HL-60 (cell line): ENCODE results near the gene FCER2.
A peak's percentile ranks its signal among the peaks of the same experiment; 100 is the strongest.

Source experiments
- DNase-seq, 2 experiments: peaks; one replicate each; pipeline ENCODE4 v3.0.0-alpha.2; 2010 to 2020; ENCODE audit warnings: low read depth in 1 of 2, low spot score in 1 of 2
- H3K27ac ChIP-seq: fragments of 250-450 bp; sonication (Bioruptor Pico); replicated peaks from 2 replicates; pipeline ENCODE4 v1.5.1; 2020; ENCODE audit warnings: mild to moderate bottlenecking, moderate library complexity
- H3K27me3 ChIP-seq: fragments of 250-450 bp; sonication (Bioruptor Pico); 2 replicates; pipeline ENCODE4 v1.5.1; 2021; ENCODE audit warnings: mild to moderate bottlenecking, moderate library complexity; ENCODE audit not compliant: insufficient read depth, poor library complexity, severe bottlenecking
- H3K4me3 ChIP-seq: replicated peaks from 2 replicates; pipeline ENCODE4 v1.5.1; 2011; ENCODE audit warnings: mild to moderate bottlenecking, control low read depth, low read length; ENCODE audit not compliant: insufficient read depth
- GABPA ChIP-seq: IDR thresholded peaks from 2 replicates; pipeline ENCODE4 v1.6.1; 2012; ENCODE audit warnings: low read depth
- POLR2AphosphoS5 ChIP-seq: IDR thresholded peaks from 2 replicates; pipeline ENCODE4 v1.6.1; 2012; ENCODE audit warnings: low read depth
- SPI1 ChIP-seq: IDR thresholded peaks from 2 replicates; pipeline ENCODE4 v1.6.1; 2012; ENCODE audit warnings: low read depth, mild to moderate bottlenecking, borderline replicate concordance
- TF ChIP-seq, protein P1 (sequence below): IDR thresholded peaks from one replicate; pipeline ENCODE4 v1.5.1; 2011; ENCODE audit warnings: low read length, control low read depth, inconsistent platforms; ENCODE audit not compliant: insufficient read depth
- TF ChIP-seq, protein P2 (sequence below): IDR thresholded peaks from 2 replicates; pipeline ENCODE4 v1.6.1; 2012; ENCODE audit warnings: low read depth; ENCODE audit not compliant: insufficient replicate concordance

The FCER2 gene

GRCh38 chr19:7701049-7701653, 780 bp downstream of the FCER2 start:
- DNase-seq = no peak
- Histone ChIP-seq H3K4me3 (no peak overlapping the region), H3K27me3 (no peaks in the 10 kb centered on the region), H3K27ac (no peak overlapping the region)
- no peak for TF ChIP-seq SPI1
- TF ChIP-seq, protein P1, sequence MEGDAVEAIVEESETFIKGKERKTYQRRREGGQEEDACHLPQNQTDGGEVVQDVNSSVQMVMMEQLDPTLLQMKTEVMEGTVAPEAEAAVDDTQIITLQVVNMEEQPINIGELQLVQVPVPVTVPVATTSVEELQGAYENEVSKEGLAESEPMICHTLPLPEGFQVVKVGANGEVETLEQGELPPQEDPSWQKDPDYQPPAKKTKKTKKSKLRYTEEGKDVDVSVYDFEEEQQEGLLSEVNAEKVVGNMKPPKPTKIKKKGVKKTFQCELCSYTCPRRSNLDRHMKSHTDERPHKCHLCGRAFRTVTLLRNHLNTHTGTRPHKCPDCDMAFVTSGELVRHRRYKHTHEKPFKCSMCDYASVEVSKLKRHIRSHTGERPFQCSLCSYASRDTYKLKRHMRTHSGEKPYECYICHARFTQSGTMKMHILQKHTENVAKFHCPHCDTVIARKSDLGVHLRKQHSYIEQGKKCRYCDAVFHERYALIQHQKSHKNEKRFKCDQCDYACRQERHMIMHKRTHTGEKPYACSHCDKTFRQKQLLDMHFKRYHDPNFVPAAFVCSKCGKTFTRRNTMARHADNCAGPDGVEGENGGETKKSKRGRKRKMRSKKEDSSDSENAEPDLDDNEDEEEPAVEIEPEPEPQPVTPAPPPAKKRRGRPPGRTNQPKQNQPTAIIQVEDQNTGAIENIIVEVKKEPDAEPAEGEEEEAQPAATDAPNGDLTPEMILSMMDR = no peak
- TF ChIP-seq, protein P2, sequence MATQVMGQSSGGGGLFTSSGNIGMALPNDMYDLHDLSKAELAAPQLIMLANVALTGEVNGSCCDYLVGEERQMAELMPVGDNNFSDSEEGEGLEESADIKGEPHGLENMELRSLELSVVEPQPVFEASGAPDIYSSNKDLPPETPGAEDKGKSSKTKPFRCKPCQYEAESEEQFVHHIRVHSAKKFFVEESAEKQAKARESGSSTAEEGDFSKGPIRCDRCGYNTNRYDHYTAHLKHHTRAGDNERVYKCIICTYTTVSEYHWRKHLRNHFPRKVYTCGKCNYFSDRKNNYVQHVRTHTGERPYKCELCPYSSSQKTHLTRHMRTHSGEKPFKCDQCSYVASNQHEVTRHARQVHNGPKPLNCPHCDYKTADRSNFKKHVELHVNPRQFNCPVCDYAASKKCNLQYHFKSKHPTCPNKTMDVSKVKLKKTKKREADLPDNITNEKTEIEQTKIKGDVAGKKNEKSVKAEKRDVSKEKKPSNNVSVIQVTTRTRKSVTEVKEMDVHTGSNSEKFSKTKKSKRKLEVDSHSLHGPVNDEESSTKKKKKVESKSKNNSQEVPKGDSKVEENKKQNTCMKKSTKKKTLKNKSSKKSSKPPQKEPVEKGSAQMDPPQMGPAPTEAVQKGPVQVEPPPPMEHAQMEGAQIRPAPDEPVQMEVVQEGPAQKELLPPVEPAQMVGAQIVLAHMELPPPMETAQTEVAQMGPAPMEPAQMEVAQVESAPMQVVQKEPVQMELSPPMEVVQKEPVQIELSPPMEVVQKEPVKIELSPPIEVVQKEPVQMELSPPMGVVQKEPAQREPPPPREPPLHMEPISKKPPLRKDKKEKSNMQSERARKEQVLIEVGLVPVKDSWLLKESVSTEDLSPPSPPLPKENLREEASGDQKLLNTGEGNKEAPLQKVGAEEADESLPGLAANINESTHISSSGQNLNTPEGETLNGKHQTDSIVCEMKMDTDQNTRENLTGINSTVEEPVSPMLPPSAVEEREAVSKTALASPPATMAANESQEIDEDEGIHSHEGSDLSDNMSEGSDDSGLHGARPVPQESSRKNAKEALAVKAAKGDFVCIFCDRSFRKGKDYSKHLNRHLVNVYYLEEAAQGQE = no peak
- TF ChIP-seq GABPA = no peak
- TF ChIP-seq POLR2AphosphoS5 = no peak

- DNase-seq = no peak
- H3K27me3 ChIP-seq = no peaks in the 10 kb centered on the region
- TF ChIP-seq, protein P1 = no peak
- TF ChIP-seq POLR2AphosphoS5 (no peak), SPI1 (no peak), GABPA (no peak)
- TF ChIP-seq, protein P2 = no peak
- H3K27ac ChIP-seq = no peak overlapping the region
- peak overlapping the region; percentile 43 for H3K4me3 ChIP-seq
Measured at GRCh38 chr19:7699417-7700401, 2.2 kb downstream of the FCER2 start.

DNA sequence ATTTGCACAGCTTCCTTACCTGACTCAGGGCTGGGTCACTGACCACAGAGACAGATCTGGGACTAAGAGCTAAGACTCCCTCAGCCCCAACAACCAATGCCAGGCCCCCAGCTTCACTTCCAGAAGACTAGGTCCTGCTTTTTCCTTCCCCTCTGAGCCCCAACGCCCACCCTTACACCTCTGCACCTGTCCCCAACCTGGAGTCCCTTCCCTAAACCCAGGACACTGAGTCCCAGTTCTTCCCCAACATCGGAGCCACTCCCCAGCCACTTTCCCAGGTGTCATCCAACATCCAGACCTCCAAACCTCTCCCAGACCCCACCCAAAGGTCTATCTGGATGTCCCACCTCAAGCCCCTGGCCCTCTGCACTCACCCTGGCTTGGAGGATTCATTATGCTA, 2.9 kb downstream of the FCER2 start:
- TF ChIP-seq POLR2AphosphoS5 (no peak), GABPA (no peak), SPI1 (no peak)
- TF ChIP-seq, protein P1 = no peak
- TF ChIP-seq, protein P2 = no peak

More for the DNA sequence above, 2.9 kb downstream of the FCER2 start:
- H3K27me3 ChIP-seq = no peaks in the 10 kb centered on the region
- H3K4me3 ChIP-seq = peak overlapping the region; percentile 43
- no peak for DNase-seq
- H3K27ac ChIP-seq = no peak overlapping the region
